ENCODE results near the gene VSIG4.
"Not testable (repeated sequence)": the region's sequence is repeated elsewhere in the genome, so short reads cannot be mapped to it uniquely, and the experiment has no call there.

VSIG4 gene

GRCh38 chrX:66007851-66008250 is 32.0 kb downstream of the VSIG4 start:
- DNase-seq, result no peak

- DNase-seq, result peak; percentile 27 to 33
Observed at GRCh38 chrX:66005830-66006449, 33.9 kb downstream of the VSIG4 start.

- peak; percentile 66 to 72 for DNase-seq
Observed at GRCh38 chrX:66004928-66005829, 34.7 kb downstream of the VSIG4 start.

GRCh38 chrX:66002824-66003680 is 36.8 kb downstream of the VSIG4 start:
- no peak for DNase-seq

GRCh38 chrX:66001596-66001995 is 38.3 kb downstream of the VSIG4 start:
- DNase-seq, result no peak

GRCh38 chrX:66000628-66001272 is 39.1 kb downstream of the VSIG4 start:
- DNase-seq, result no peak

GRCh38 chrX:66000178-66000577 is 39.7 kb downstream of the VSIG4 start:
- DNase-seq, result no peak

GRCh38 chrX:65999563-66000148 is 40.2 kb downstream of the VSIG4 start:
- no peak for DNase-seq

GRCh38 chrX:65999029-65999562 is 40.8 kb downstream of the VSIG4 start:
- no peak for DNase-seq

GRCh38 chrX:65997978-65998717 is 41.7 kb downstream of the VSIG4 start:
- peak; percentile 91 to 92 for DNase-seq

- no peak for DNase-seq
Observed at GRCh38 chrX:65994519-65995506, 45.1 kb downstream of the VSIG4 start.

GRCh38 chrX:65993915-65994460 is 45.9 kb downstream of the VSIG4 start:
- no peak for DNase-seq

- no peak for DNase-seq
Observed at GRCh38 chrX:65993332-65993731, 46.5 kb downstream of the VSIG4 start.

GRCh38 chrX:65990702-65991101 is 49.2 kb downstream of the VSIG4 start:
- DNase-seq, result no peak

- DNase-seq, result peak; percentile 38 to 47
Observed at GRCh38 chrX:65987811-65988210, 52.1 kb downstream of the VSIG4 start.

GRCh38 chrX:65985922-65986588 is 53.8 kb downstream of the VSIG4 start:
- peak; percentile 58 to 64 for DNase-seq

GRCh38 chrX:65985211-65985610 is 54.7 kb downstream of the VSIG4 start:
- DNase-seq, result no peak

- DNase-seq, result not testable (repeated sequence)
Observed at GRCh38 chrX:65977161-65977560, 62.7 kb downstream of the VSIG4 start.

- DNase-seq, result no peak
Observed at GRCh38 chrX:65976161-65976560, 63.7 kb downstream of the VSIG4 start.

All from AML-193 (cell line).